ENCODE results near the gene BDKRB2.

The BDKRB2 gene

GRCh38 chr14:96252323-96252998 lies 47.8 kb downstream of the BDKRB2 start:
- no peak for DNase-seq (ENCODE audit: low read depth)

DNA sequence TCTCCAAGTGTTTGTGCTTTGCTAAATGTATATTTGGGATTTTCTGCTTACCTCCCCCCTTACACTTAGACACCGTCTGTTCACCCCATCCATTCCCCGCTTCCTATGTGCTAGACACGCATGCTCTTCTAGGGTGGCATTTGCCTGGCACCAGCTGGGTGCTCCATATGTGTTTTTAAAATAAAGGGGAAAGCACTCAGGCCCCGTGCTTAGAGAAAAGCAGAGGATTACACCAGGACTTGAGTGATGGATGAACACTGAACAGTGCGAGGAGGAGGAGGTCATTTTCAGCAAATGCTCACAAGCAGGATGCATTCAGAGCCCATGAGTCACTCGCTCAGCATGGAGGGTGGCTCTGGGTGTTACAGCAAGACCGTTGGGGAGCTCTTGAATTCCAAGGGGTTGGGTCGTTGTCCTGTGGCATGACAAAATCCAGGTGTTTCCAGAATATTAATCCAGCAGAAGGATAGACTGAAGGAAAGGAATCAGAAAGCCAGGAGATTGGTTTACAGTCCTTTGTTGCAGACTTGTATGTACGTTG lies 48.4 kb downstream of the BDKRB2 start:
- no peak for DNase-seq (ENCODE audit: low read depth)

DNA sequence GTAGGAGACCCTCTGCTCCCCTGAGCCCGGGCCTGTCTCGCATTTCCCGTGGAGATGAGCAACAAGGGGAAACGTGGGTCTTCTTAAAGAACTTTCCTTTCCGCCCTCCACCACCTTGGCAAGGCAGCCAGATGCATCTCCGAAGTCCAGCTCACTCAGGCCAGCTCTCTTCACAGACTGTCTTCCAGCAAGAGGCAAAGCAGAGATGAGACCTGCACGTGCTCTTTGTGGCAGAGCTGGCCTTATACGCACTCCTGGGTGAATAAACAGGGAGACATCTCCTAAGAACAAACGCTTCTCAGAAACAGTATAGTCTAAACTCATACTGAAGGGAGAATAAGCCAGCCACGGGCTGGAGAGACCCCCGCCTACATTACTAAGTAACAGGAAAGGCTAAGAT lies 50.0 kb downstream of the BDKRB2 start:
- DNase-seq (ENCODE audit: low read depth), result no peak

GRCh38 chr14:96255501-96256366 lies 51.1 kb downstream of the BDKRB2 start, which contains the start of gene BDKRB1:
TSS of gene BDKRB1 (plus strand) at chr14:96256210. CDS start at chr14:96263683, 7,473 bp downstream.
- DNase-seq (ENCODE audit: low read depth), result no peak

DNA sequence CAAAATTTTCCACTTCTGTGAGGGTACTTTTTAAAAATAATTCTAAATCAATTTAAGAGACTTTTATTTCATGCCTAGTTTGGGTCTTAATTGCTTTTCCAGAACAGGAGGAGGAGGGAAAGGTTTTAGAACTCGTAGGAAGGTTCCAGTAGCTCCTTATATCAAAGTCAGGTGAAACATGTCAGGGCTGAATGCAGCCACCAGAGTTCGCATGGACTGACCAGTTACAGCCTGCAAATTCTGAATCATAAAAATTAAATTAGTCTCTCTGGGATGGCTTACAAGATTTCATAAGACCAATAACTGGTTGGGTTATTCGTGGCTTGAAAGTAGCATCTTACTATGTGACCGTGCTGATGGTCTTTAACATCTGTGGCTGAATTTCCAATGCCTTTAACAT lies 51.8 kb downstream of the BDKRB2 start:
- no peak for DNase-seq (ENCODE audit: low read depth)

- DNase-seq (ENCODE audit: low read depth), result no peak
Observed at GRCh38 chr14:96257056-96257455, 52.4 kb downstream of the BDKRB2 start.

GRCh38 chr14:96257900-96258299 lies 53.3 kb downstream of the BDKRB2 start:
- DNase-seq (ENCODE audit: low read depth), result no peak

- DNase-seq (ENCODE audit: low read depth), result no peak
Observed at GRCh38 chr14:96260341-96260821, 55.7 kb downstream of the BDKRB2 start.

DNA sequence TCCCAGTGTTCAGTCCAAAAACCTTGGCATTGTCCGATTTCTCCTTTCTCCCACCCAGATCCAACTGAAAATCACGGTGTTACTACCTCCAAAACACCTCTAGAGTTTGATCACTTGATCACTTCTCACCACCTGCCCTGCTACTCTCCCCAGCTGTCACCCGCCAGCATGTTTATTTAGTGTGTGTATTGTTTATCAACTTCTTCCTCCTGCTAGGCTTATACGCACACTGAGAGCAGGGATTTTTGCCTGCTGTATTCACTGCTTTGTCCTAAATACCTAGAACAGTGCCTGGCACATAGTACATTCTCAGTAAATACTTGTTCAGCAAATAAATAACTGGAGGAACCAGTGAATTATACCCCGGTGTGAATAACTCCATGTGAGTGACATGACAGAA lies 56.4 kb downstream of the BDKRB2 start:
- no peak for DNase-seq (ENCODE audit: low read depth)

- DNase-seq (ENCODE audit: low read depth), result no peak
Observed at GRCh38 chr14:96261772-96262655, 57.4 kb downstream of the BDKRB2 start.

- no peak for DNase-seq (ENCODE audit: low read depth)
Observed at GRCh38 chr14:96263347-96264199, 58.9 kb downstream of the BDKRB2 start.

GRCh38 chr14:96264200-96264553 lies 59.5 kb downstream of the BDKRB2 start:
- DNase-seq (ENCODE audit: low read depth), result no peak

DNA sequence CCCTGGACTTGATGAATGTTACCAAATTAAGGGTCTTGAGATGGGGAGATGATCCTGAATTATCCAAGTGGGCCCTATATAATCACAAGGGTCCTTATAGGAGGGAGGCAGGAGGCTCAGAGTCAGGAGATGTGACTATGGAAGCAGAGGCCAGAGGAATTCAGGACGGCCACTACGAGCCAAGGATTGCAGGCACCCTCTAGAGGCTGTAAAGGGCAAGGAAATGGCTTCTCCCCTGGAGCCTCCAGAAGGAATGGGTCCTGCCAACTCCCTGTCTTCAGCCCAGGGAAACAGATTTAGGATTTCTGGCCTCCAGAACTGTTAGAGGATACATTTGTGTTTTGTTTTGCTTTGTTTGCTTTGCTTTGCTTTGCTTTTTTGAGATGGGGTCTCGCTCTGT lies 60.2 kb downstream of the BDKRB2 start:
- DNase-seq (ENCODE audit: low read depth), result no peak

DNA sequence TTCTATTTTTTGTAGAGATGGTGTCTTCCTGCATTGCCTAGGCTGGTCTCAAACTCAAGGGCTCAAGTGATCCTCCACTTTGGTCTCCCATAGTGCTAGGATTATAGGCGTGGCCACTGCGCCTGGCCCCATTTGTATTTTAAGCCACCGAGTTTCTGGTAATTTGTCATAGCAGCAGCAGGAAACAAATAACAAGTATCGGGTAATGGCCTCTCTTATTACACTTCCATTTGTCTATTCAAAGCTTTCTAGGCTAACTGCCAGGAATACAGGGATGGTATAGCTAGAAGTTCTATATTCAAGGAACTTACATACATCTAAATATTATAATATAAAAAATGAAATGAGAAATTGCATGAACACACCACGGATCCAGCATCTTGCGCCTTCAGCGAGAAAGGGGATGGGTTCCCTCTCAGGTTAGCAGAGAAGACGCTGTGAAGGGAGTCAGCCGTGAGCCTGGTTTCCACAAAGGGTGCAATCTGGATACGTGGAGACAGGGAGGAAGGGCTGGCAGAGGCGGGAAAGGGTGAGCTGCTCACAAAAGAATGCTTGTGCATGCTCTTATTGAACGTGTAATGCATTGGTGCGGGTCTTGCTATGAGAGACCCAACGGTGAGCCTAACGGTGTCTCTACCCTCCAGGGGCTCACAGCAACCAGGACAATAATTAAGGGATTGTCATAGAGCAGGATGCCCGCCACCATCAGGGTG lies 60.9 kb downstream of the BDKRB2 start:
- no peak for DNase-seq (ENCODE audit: low read depth)

DNA sequence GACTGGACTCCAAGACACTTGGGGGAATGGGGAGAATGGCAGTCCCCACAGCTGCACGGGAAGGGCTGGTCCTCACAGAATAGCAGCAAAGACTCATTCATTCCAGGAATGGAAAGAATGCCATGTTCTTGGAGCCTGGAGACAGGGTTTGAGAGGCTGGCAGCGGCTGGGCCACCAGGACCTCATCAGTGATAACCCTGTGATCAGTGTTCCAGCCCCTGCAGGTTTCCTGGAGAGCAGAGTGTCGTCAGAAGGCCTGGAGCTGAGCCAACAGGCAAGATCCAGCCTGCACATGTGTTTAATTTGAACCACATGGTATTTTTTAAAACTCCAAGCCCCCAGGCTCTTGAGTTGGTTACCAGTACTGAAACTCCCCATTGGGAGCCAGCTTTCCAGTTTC lies 62.7 kb downstream of the BDKRB2 start:
- DNase-seq (ENCODE audit: low read depth), result no peak

DNA sequence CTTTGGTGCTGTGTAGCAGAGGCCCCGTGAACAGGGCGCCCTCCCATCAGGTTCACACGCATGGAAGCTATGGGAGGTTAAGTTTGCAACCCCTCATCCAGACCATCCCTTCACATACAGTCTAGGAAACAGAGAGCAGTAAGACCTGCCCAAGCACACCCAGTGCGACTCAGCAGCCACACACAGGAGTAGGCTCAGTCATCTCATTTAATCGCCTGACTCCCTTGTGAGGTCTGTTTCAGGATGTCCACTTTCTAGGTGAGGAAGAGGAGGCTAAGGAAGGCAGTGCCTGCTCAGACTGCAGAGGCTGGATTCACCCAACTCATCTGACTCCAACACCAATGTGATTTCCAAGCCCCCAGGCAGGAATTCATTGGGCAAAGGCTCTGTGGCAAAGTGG lies 63.3 kb downstream of the BDKRB2 start:
- no peak for DNase-seq (ENCODE audit: low read depth)

DNA sequence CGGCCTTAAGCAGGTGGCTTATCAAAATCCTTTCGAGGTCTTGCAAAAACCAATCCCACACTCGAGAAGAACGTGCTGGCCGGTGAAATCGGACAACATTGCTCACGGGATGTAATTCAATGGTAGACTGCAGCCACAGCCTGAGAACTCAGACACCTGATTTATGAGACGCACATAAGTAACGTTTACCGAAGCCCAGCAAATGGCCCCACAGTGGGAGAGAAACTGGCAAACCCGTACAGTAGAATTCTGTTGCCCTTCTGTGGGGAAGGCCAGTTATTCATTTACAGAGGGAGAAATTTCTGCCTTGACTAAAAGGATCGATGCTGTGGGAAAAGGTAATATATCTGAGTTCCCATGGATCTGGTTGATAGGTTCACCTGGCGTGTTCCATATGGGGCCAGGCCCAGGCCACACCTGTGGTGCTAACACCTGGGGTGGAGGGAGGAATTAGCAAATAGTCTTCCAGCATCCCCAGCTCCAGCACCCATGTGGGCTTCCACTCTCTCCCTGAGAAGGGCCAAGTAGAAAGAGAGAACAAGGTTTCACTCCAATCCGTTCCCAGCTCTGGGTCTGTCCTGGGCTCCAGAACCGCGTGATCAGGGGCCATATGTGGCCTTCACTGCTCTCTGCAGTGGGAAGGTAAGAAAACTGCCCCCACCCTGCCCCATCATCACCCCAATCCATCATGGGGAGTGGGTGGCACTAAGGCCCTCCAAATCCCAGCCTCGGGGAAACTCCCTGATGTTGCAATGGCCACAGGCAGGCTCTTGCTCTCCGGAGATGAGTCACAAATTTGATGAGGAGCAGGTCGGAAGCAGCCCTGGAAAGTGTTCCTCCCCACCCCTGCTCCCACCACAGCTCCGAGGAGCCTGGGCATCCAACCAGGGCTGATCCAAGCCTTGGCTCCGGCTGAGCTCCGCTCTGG lies 64.1 kb downstream of the BDKRB2 start:
- no peak for DNase-seq (ENCODE audit: low read depth)

- DNase-seq (ENCODE audit: low read depth), result no peak
Observed at GRCh38 chr14:96269359-96269710, 64.7 kb downstream of the BDKRB2 start.

Data from T follicular helper cell (primary cell).